ENCODE measurements around the gene ZNF564.
"Not testable (repeated sequence)": the region's sequence is repeated elsewhere in the genome, so short reads cannot be mapped to it uniquely, and the experiment has no call there.

The ZNF564 gene

GRCh38 chr19:12551060-12551832, at the start of gene ZNF564:
Gene ZNF564 (minus strand): TSS chr19:12551482. CDS start chr19:12551332, 150 bp downstream.
- DNase-seq, result peak; percentile 96

GRCh38 chr19:12597594-12597993, 46.3 kb upstream of the ZNF564 start:
- DNase-seq, result no peak

GRCh38 chr19:12596927-12597548, 45.8 kb upstream of the ZNF564 start:
- no peak for DNase-seq

- no peak for DNase-seq
Measured at GRCh38 chr19:12596485-12596884, 45.2 kb upstream of the ZNF564 start.

GRCh38 chr19:12581100-12581499, 29.8 kb upstream of the ZNF564 start:
- DNase-seq, result no peak

- no peak for DNase-seq
Measured at GRCh38 chr19:12580180-12580694, 29.0 kb upstream of the ZNF564 start.

- DNase-seq, result no peak
Measured at GRCh38 chr19:12578641-12579040, 27.4 kb upstream of the ZNF564 start.

- no peak for DNase-seq
Measured at GRCh38 chr19:12574036-12574435, 22.8 kb upstream of the ZNF564 start.

- DNase-seq, result no peak
Measured at GRCh38 chr19:12567951-12568350, 16.7 kb upstream of the ZNF564 start.

GRCh38 chr19:12566380-12566779, 15.1 kb upstream of the ZNF564 start:
- not testable (repeated sequence) for DNase-seq

- peak; percentile 73 for DNase-seq
Measured at GRCh38 chr19:12564016-12564664, 12.9 kb upstream of the ZNF564 start.

- DNase-seq, result no peak
Measured at GRCh38 chr19:12555456-12555930, 4.2 kb upstream of the ZNF564 start.

- DNase-seq, result no peak
Measured at GRCh38 chr19:12546903-12547302, 4.4 kb downstream of the ZNF564 start.

GRCh38 chr19:12546068-12546467, 5.2 kb downstream of the ZNF564 start:
- no peak for DNase-seq

GRCh38 chr19:12545267-12545666, 6.0 kb downstream of the ZNF564 start:
- DNase-seq, result no peak

GRCh38 chr19:12544401-12544876, 6.8 kb downstream of the ZNF564 start:
- DNase-seq, result no peak

GRCh38 chr19:12543855-12544254, 7.4 kb downstream of the ZNF564 start:
- DNase-seq, result no peak

- DNase-seq, result no peak
Measured at GRCh38 chr19:12527034-12527836, 24.0 kb downstream of the ZNF564 start.

GRCh38 chr19:12526542-12526941, 24.7 kb downstream of the ZNF564 start:
- DNase-seq, result no peak

- no peak for DNase-seq
Measured at GRCh38 chr19:12521996-12522395, 29.3 kb downstream of the ZNF564 start.

- DNase-seq, result no peak
Measured at GRCh38 chr19:12513531-12514061, 37.7 kb downstream of the ZNF564 start.

- DNase-seq, result no peak
Measured at GRCh38 chr19:12497032-12497431, 54.2 kb downstream of the ZNF564 start.

Data from NCI-H774 (cell line).